ENCODE data around the gene NF1.
"Not testable (repeated sequence)": the region's sequence is repeated elsewhere in the genome, so short reads cannot be mapped to it uniquely, and the experiment has no call there.

- not testable (repeated sequence) for TF ChIP-seq POLR2A, CTCF (IDR thresholded peaks at IDR 0.05)
Measured at GRCh38 chr17:31312223-31312622, 217.4 kb downstream of the NF1 start.

Measured in Peyer's patch (tissue), 4 donors.